ENCODE results near the gene TCEAL2. TPM values are rescaled to one million over a fixed set of nuclear protein-coding genes. Genes with fewer than 3 reads are reported as not detected.
"Not testable (repeated sequence)": the region's sequence is repeated elsewhere in the genome, so short reads cannot be mapped to it uniquely, and the experiment has no call there.

The TCEAL2 gene
- total RNA-seq (2014; rRNA removed; shearing (Covaris generic)) = 3.8 and 6.8 TPM in 2 replicates

- peak; percentile 4 for DNase-seq (ENCODE audit: low read depth)
Measured at GRCh38 chrX:102125436-102125835, at the start of gene TCEAL2. TSS of gene TCEAL2 (plus strand) at chrX:102125679. CDS start at chrX:102126831, 1,152 bp downstream.

- DNase-seq (ENCODE audit: low read depth) = no peak
Measured at GRCh38 chrX:102077426-102077825, 48.1 kb upstream of the TCEAL2 start.

- peak; percentile 12 for DNase-seq (ENCODE audit: low read depth)
Measured at GRCh38 chrX:102085706-102086105, 39.8 kb upstream of the TCEAL2 start.

- no peak for DNase-seq (ENCODE audit: low read depth)
Measured at GRCh38 chrX:102113367-102113766, 12.1 kb upstream of the TCEAL2 start.

- DNase-seq (ENCODE audit: low read depth) = no peak
Measured at GRCh38 chrX:102115748-102116147, 9.7 kb upstream of the TCEAL2 start.

GRCh38 chrX:102125014-102125413 lies 465 bp upstream of the TCEAL2 start:
- not testable (repeated sequence) for DNase-seq (ENCODE audit: low read depth)

GRCh38 chrX:102126080-102126818 lies 770 bp downstream of the TCEAL2 start:
- not testable (repeated sequence) for DNase-seq (ENCODE audit: low read depth)

GRCh38 chrX:102126863-102127262 lies 1.4 kb downstream of the TCEAL2 start:
- no peak for DNase-seq (ENCODE audit: low read depth)

GRCh38 chrX:102129473-102129872 lies 4.0 kb downstream of the TCEAL2 start:
- peak; percentile 17 for DNase-seq (ENCODE audit: low read depth)

- no peak for DNase-seq (ENCODE audit: low read depth)
Measured at GRCh38 chrX:102138064-102138463, 12.6 kb downstream of the TCEAL2 start.

- DNase-seq (ENCODE audit: low read depth) = not testable (repeated sequence)
Measured at GRCh38 chrX:102140876-102141275, 15.4 kb downstream of the TCEAL2 start.

- DNase-seq (ENCODE audit: low read depth) = not testable (repeated sequence)
Measured at GRCh38 chrX:102141631-102142030, 16.2 kb downstream of the TCEAL2 start.

- DNase-seq (ENCODE audit: low read depth) = not testable (repeated sequence)
Measured at GRCh38 chrX:102142274-102142673, 16.8 kb downstream of the TCEAL2 start, which contains the start of gene TCEAL6. TSS of gene TCEAL6 (minus strand) at chrX:102142481.

- peak; percentile 4 for DNase-seq (ENCODE audit: low read depth)
Measured at GRCh38 chrX:102154218-102154860, 28.9 kb downstream of the TCEAL2 start.

- DNase-seq (ENCODE audit: low read depth) = peak; percentile 4
Measured at GRCh38 chrX:102154900-102155805, 29.7 kb downstream of the TCEAL2 start.

- DNase-seq (ENCODE audit: low read depth) = peak; percentile 72
Measured at GRCh38 chrX:102155806-102156179, 30.3 kb downstream of the TCEAL2 start, which contains the start of gene BEX5. TSS of gene BEX5 (minus strand) at chrX:102155977. CDS start at chrX:102154265, 1,712 bp downstream.

Other genes starting within 250 kb of the TCEAL2 start
- 0.62 and 0.86 TPM in 2 replicates for gene ZMAT1, start 193.7 kb upstream of the TCEAL2 start, total RNA-seq (2014; rRNA removed; shearing (Covaris generic))
- not detected in 2 replicates for gene TCEAL6, start 16.8 kb downstream of the TCEAL2 start, total RNA-seq (2014; rRNA removed; shearing (Covaris generic))
- 1.4 TPM in 2 replicates for gene BEX5, start 30.3 kb downstream of the TCEAL2 start, total RNA-seq (2014; rRNA removed; shearing (Covaris generic))
- gene TCP11X1, start 89.6 kb downstream of the TCEAL2 start, total RNA-seq (2014; rRNA removed; shearing (Covaris generic)) = not detected in 2 replicates
- 0.42 TPM in 1 of 2 replicates, not detected in the other for gene NXF2, start 121.5 kb downstream of the TCEAL2 start, total RNA-seq (2014; rRNA removed; shearing (Covaris generic))